H1 (cell line): ENCODE data around the gene DCPS. TPM values are rescaled to one million over a fixed set of nuclear protein-coding genes. Genes with fewer than 3 reads are reported as not detected.

Experiments
- CTCF ChIA-PET: fragments of 300-600 bp; sonication (Branson Sonifier 250); formaldehyde crosslinking; loops from one replicate; lab custom pipeline; 2021; ENCODE audit not compliant: partially characterized antibody; lab: Charles Lee
- POLR2A ChIA-PET: fragments of 300-600 bp; sonication (Branson Sonifier 250); formaldehyde crosslinking; loops from one replicate; lab custom pipeline; 2021; ENCODE audit warnings: inconsistent platforms; ENCODE audit not compliant: partially characterized antibody; lab: Charles Lee
- DNase-seq, 2 experiments: peaks; one replicate each; pipeline versions ENCODE4 v3.0.0 to v3.0.0-alpha.2; 2010 to 2022; ENCODE audit warnings: low spot score in 2 of 2, low read depth in 1 of 2, mixed read lengths in 1 of 2
- FAIRE-seq: peaks from 2 replicates; lab custom pipeline; 2011; peaks lifted over from hg19 to GRCh38; lab: Jason Lieb, UNC
- H2AFZ ChIP-seq: 2 replicates; pipeline ENCODE4 v1.8.1; 2012; ENCODE audit warnings: low read length, inconsistent platforms
- H2AK5ac ChIP-seq: 2 replicates; pipeline ENCODE4 v1.6.1; 2013; ENCODE audit warnings: low read depth, low read length
- H2BK120ac ChIP-seq: replicated peaks from 2 replicates; pipeline ENCODE3; 2013; ENCODE audit warnings: low read depth, low read length, inconsistent platforms
- H2BK12ac ChIP-seq: 2 replicates; pipeline ENCODE4 v1.6.1; 2013; ENCODE audit warnings: low read depth, low read length
- H2BK15ac ChIP-seq: 2 replicates; pipeline ENCODE4 v1.6.1; 2013; ENCODE audit warnings: low read length
- H2BK20ac ChIP-seq: 2 replicates; pipeline ENCODE4 v1.6.1; 2013; ENCODE audit warnings: low read length
- H2BK5ac ChIP-seq: 2 replicates; pipeline ENCODE4 v1.6.1; 2013; ENCODE audit warnings: low read depth, low read length
- H3K14ac ChIP-seq: 2 replicates; pipeline ENCODE4 v1.6.1; 2013; ENCODE audit warnings: inconsistent platforms; ENCODE audit not compliant: insufficient read length
- H3K18ac ChIP-seq: 2 replicates; pipeline ENCODE4 v1.6.1; 2013; ENCODE audit warnings: low read length; ENCODE audit errors: extremely low read depth
- H3K23ac ChIP-seq: 2 replicates; pipeline ENCODE4 v1.6.1; 2013; ENCODE audit warnings: inconsistent platforms; ENCODE audit not compliant: insufficient read length
- H3K23me2 ChIP-seq: 2 replicates; pipeline ENCODE4 v1.6.1; 2013; ENCODE audit warnings: low read depth, low read length
- H3K27ac ChIP-seq: 2 replicates; pipeline ENCODE4 v1.6.1; 2011; ENCODE audit warnings: low read depth, low read length, inconsistent platforms
- H3K27me3 ChIP-seq, 4 experiments: replicated peaks in 1 of 4; 1 replicate in 1 of 4; 2 replicates in 3 of 4; pipeline versions ENCODE4 v1.6.1 to v1.8.1; 2011 to 2013; ENCODE audit warnings: low read length in 3 of 4, mild to moderate bottlenecking in 3 of 4, inconsistent platforms in 2 of 4, mixed read lengths in 2 of 4, moderate library complexity in 1 of 4; ENCODE audit not compliant: control insufficient read depth in 3 of 4, insufficient read depth in 3 of 4; ENCODE audit errors: extremely low read depth in 1 of 4
- H3K36me3 ChIP-seq, 4 experiments: 2 replicates each; pipeline versions ENCODE4 v1.6.1 to v1.8.1; 2011 to 2013; ENCODE audit warnings: mild to moderate bottlenecking in 4 of 4, low read length in 3 of 4, moderate library complexity in 2 of 4, control low read depth in 1 of 4, inconsistent platforms in 1 of 4; ENCODE audit not compliant: insufficient read depth in 4 of 4, control insufficient read depth in 2 of 4
- H3K4ac ChIP-seq: replicated peaks from 2 replicates; pipeline ENCODE3; 2013; ENCODE audit warnings: low read length, low read depth, mixed read lengths, inconsistent platforms; ENCODE audit not compliant: insufficient read length
- H3K4me1 ChIP-seq, 4 experiments: replicated peaks in 1 of 4; 1 replicate in 1 of 4; 2 replicates in 3 of 4; pipeline versions ENCODE4 v1.6.1 to v1.8.1; 2011 to 2013; ENCODE audit warnings: low read length in 3 of 4, inconsistent platforms in 2 of 4, mixed read lengths in 1 of 4; ENCODE audit not compliant: insufficient read depth in 4 of 4, control insufficient read depth in 3 of 4
- H3K4me2 ChIP-seq, 2 experiments: 2 replicates each; pipeline versions ENCODE4 v1.6.1 to v1.8.1; 2011 to 2013; ENCODE audit warnings: low read depth in 2 of 2, low read length in 2 of 2, control low read depth in 1 of 2, inconsistent platforms in 1 of 2, mild to moderate bottlenecking in 1 of 2; ENCODE audit not compliant: insufficient read depth in 1 of 2
- H3K4me3 ChIP-seq, 4 experiments: fragments of 200-600, 300-600 bp in 1 of 4; sonication (generic), shearing (Covaris generic), sonication (Bioruptor Twin) in 1 of 4; 2 replicates each; pipeline versions ENCODE4 v1.5.1 to v1.8.1; 2011 to 2016; ENCODE audit warnings: low read length in 4 of 4, low read depth in 3 of 4, control low read depth in 2 of 4, inconsistent platforms in 2 of 4, mild to moderate bottlenecking in 2 of 4, mixed read lengths in 1 of 4, moderate library complexity in 1 of 4; ENCODE audit not compliant: insufficient read depth in 2 of 4; ENCODE audit errors: extremely low read depth in 1 of 4
- H3K56ac ChIP-seq: replicated peaks from 2 replicates; pipeline ENCODE3; 2013; ENCODE audit warnings: low read depth, mild to moderate bottlenecking, mixed read lengths, low read length, inconsistent platforms; ENCODE audit not compliant: insufficient read length
- H3K79me1 ChIP-seq: 2 replicates; pipeline ENCODE4 v1.6.1; 2013; ENCODE audit warnings: low read depth, low read length, control low read depth
- H3K79me2 ChIP-seq, 2 experiments: 2 replicates each; pipeline versions ENCODE4 v1.6.1 to v1.8.1; 2012 to 2013; ENCODE audit warnings: low read length in 2 of 2, mild to moderate bottlenecking in 2 of 2, inconsistent platforms in 1 of 2; ENCODE audit not compliant: insufficient read depth in 2 of 2, control insufficient read depth in 1 of 2
- H3K9ac ChIP-seq, 4 experiments: replicated peaks in 1 of 4; 1 replicate in 1 of 4; 2 replicates in 3 of 4; pipeline versions ENCODE4 v1.6.1 to v1.8.1; 2011 to 2013; ENCODE audit warnings: low read depth in 3 of 4, low read length in 3 of 4, control low read depth in 2 of 4, mild to moderate bottlenecking in 2 of 4, moderate library complexity in 2 of 4, inconsistent platforms in 1 of 4; ENCODE audit errors: extremely low read depth in 1 of 4
- H3K9me3 ChIP-seq, 2 experiments: 2 replicates each; pipeline versions ENCODE4 v1.6.1 to v1.8.1; 2012 to 2013; ENCODE audit warnings: mild to moderate bottlenecking in 2 of 2, moderate library complexity in 2 of 2, control low read depth in 1 of 2, inconsistent platforms in 1 of 2, low read depth in 1 of 2, low read length in 1 of 2, mixed read lengths in 1 of 2; ENCODE audit not compliant: insufficient read depth in 2 of 2
- H4K20me1 ChIP-seq, 2 experiments: replicated peaks in 1 of 2; 2 replicates each; pipeline versions ENCODE3 to v1.8.1; 2011 to 2013; ENCODE audit warnings: inconsistent platforms in 2 of 2, low read length in 2 of 2, mild to moderate bottlenecking in 1 of 2; ENCODE audit not compliant: insufficient read depth in 2 of 2, control insufficient read depth in 1 of 2
- H4K5ac ChIP-seq: 2 replicates; pipeline ENCODE4 v1.6.1; 2013; ENCODE audit warnings: low read length, low read depth, mixed read lengths, inconsistent platforms; ENCODE audit not compliant: insufficient read length
- H4K8ac ChIP-seq: 2 replicates; pipeline ENCODE4 v1.8.0; 2013; ENCODE audit warnings: mild to moderate bottlenecking, moderate library complexity, low read length, inconsistent platforms; ENCODE audit not compliant: insufficient read depth; ENCODE audit errors: extremely low read depth
- H4K91ac ChIP-seq: replicated peaks from 2 replicates; pipeline ENCODE3; 2013; ENCODE audit warnings: low read length, mixed read lengths, inconsistent platforms; ENCODE audit not compliant: insufficient read length
- CBX5 ChIP-seq: fragments of 300-800, 300-1000 bp; sonication (generic); IDR thresholded peaks from 2 replicates; pipeline ENCODE4 v1.7.1; 2016; ENCODE audit warnings: antibody characterized with exemption, low read length, low read depth
- CTBP2 ChIP-seq: IDR thresholded peaks from 2 replicates; pipeline ENCODE4 v1.7.0; 2011; ENCODE audit warnings: borderline replicate concordance, mild to moderate bottlenecking, moderate library complexity, mixed read lengths, low read length; ENCODE audit not compliant: insufficient read depth, insufficient read length
- HDAC2 ChIP-seq, 2 experiments: fragments of 300-600 bp in 1 of 2; sonication (generic) in 1 of 2; IDR thresholded peaks; 2 replicates each; pipeline ENCODE4 v1.6.1; 2011 to 2012; ENCODE audit warnings: low read depth in 2 of 2, low read length in 2 of 2, mild to moderate bottlenecking in 2 of 2, moderate library complexity in 2 of 2, borderline replicate concordance in 1 of 2, inconsistent platforms in 1 of 2
- RFX5 ChIP-seq: IDR thresholded peaks from 2 replicates; pipeline ENCODE4 v1.6.1; 2011; ENCODE audit warnings: low read depth, low read length, improper control_type of control experiment, borderline replicate concordance
- TBP ChIP-seq: IDR thresholded peaks from 2 replicates; pipeline ENCODE4 v1.6.1; 2011; ENCODE audit warnings: low read depth, low read length, improper control_type of control experiment
- TEAD4 ChIP-seq: IDR thresholded peaks from 2 replicates; pipeline ENCODE4 v1.6.1; 2012; ENCODE audit warnings: low read depth, low read length, inconsistent platforms, mixed read lengths
- WGBS, 2 experiments: shearing (Covaris generic) in 1 of 2; methylation state at CpG; one replicate each; pipeline versions ENCODE4 v1.1.6 to v1.1.7; 2013 to 2015; ENCODE audit warnings: low lambda C conversion rate in 2 of 2, mixed read lengths in 2 of 2, inconsistent platforms in 1 of 2, low coverage in 1 of 2, missing lambda C conversion rate in 1 of 2; ENCODE audit not compliant: insufficient replicate concordance in 2 of 2, insufficient coverage in 1 of 2, insufficient read length in 1 of 2; ENCODE audit errors: extremely low coverage in 1 of 2, missing lambda C conversion rate in 1 of 2; 5-methylcytosine and 5-hydroxymethylcytosine counted together
- polyA plus RNA-seq, 7 experiments: library from polyadenylated mRNA; depleted of rRNA in 3 of 7; stranded (reverse) in 5 of 7; unstranded in 2 of 7; fragments of >200 nt in 5 of 7; fragments of 200-250 nt in 2 of 7; gene quantifications; 1 replicate in 5 of 7; 2 replicates in 1 of 7; 4 replicates in 1 of 7; pipeline versions ENCODE4 v1.2.1 to v1.2.3, GENCODE V29; 2011 to 2013; ENCODE audit warnings: missing spikeins in 2 of 7, mixed read lengths in 2 of 7
- total RNA-seq: library from RNA; stranded (reverse); fragmentation: NEBNext Ultra II Directional; extraction: Animal tissue kit (Norgen Biotek cat#: 25700); gene quantifications from 2 replicates; pipeline ENCODE4 v1.2.1, GENCODE V29; 2021

The DCPS gene
- total and polyA plus RNA-seq, 2 of the 8 experiments (the other 6 are each of a cell fraction or from before 2014, with no cell fraction given): 24.6 to 55.2 TPM

DNA sequence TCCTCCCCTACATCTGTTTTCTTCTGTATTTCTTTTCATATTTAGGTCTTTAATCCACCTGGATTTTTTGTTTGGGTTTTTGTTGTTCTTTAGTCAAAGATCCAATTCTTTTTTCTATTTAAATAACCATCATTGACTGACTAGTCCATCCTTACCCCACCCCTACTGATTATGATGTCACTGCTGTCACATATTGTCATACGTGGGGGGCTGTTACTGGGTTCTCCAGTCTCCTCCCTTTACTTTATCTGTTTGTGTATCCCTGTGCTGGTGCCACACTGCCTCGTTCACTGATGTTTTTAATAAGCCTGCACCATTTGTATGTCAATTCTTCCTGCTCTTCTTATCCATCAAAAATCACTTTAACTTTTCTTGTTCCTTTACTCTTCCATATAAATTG, 6.9 kb upstream of the DCPS start:
- Histone ChIP-seq H4K20me1 (peaks cover 0 to 9% of the 10 kb centered on the region in 2 experiments), H3K18ac (no peak overlapping the region), H3K4me2 (no peak overlapping the region), H3K9ac (no peak overlapping the region), H2BK20ac (no peak overlapping the region), H3K23ac (no peak overlapping the region), H4K8ac (no peak overlapping the region), H3K27ac (no peak overlapping the region), H3K4me3 (no peak overlapping the region), H2BK12ac (no peak overlapping the region), H2BK5ac (no peak overlapping the region), H3K4me1 (no peaks in the 10 kb centered on the region), H3K79me2 (no peaks in the 10 kb centered on the region), H2BK120ac (no peak overlapping the region), H3K9me3 (no peaks in the 10 kb centered on the region), H3K27me3 (no peaks in the 10 kb centered on the region), H3K4ac (no peak overlapping the region), H3K79me1 (no peaks in the 10 kb centered on the region), H3K23me2 (no peaks in the 10 kb centered on the region), H4K5ac (no peak overlapping the region), H2AFZ (no peak overlapping the region), H3K14ac (no peak overlapping the region), H4K91ac (no peak overlapping the region), H3K56ac (no peak overlapping the region), H2AK5ac (no peak overlapping the region), H3K36me3 (peaks cover 2 to 10% (median 8%) of the 10 kb centered on the region in 4 experiments; a peak in 6 of 8 replicates), H2BK15ac (no peak overlapping the region)
- POLR2A ChIA-PET: no interaction called here
- FAIRE-seq (no peak), DNase-seq (no peak)
- CTCF ChIA-PET: no interaction called here
- WGBS, 2 experiments: 84% methylated on average over 2 of the region's 2 CpGs; no CpG with 5 or more reads in 1 of the 2 experiments
- no peak for TF ChIP-seq TEAD4
- no peak for TF ChIP-seq RFX5
- no peak for TF ChIP-seq CBX5
- TF ChIP-seq TBP: no peak
- TF ChIP-seq HDAC2 (IDR thresholded peaks at IDR 0.05; ENCODE audit: borderline replicate concordance in 1 of 2, low read depth in 2 of 2, low read length in 2 of 2): no peak
- TF ChIP-seq CTBP2: no peak
